Smooth muscle cell (in vitro differentiated cells): Measurements from ENCODE around the gene HSD17B11. TPM values are rescaled to one million over a fixed set of nuclear protein-coding genes. Genes with fewer than 3 reads are reported as not detected.

ENCODE experiments used
- DNase-seq: peaks from one replicate; lab custom pipeline; 2025; ENCODE audit not compliant: unreplicated experiment; lab: John Stamatoyannopoulos, UW
- H2AFZ ChIP-seq: fragments of 200-600 bp; sonication (generic); 2 replicates; pipeline ENCODE4 v1.6.0; 2016; ENCODE audit warnings: antibody characterized with exemption, low read depth, mild to moderate bottlenecking
- H3F3A ChIP-seq: fragments of 200-600 bp; sonication (generic); 2 replicates; pipeline ENCODE4 v1.6.0; 2017; ENCODE audit warnings: antibody characterized with exemption, low read depth
- H3K27ac ChIP-seq: fragments of 200-600 bp; sonication (generic); 2 replicates; pipeline ENCODE4 v1.5.1; 2016; ENCODE audit warnings: low read depth, mild to moderate bottlenecking
- H3K27me3 ChIP-seq: fragments of 200-600 bp; sonication (generic); 2 replicates; pipeline ENCODE4 v1.6.1; 2016; ENCODE audit warnings: low read depth, mild to moderate bottlenecking
- H3K36me3 ChIP-seq: fragments of 200-600 bp; sonication (generic); 2 replicates; pipeline ENCODE4 v1.5.1; 2016; ENCODE audit warnings: low read depth
- H3K4me1 ChIP-seq: fragments of 200-600 bp; sonication (generic); 2 replicates; pipeline ENCODE4 v1.5.1; 2016; ENCODE audit warnings: low read depth
- H3K4me2 ChIP-seq: fragments of 200-600 bp; sonication (generic); 2 replicates; pipeline ENCODE4 v1.6.0; 2016; ENCODE audit warnings: mild to moderate bottlenecking
- H3K4me3 ChIP-seq: fragments of 200-600 bp; sonication (generic); 2 replicates; pipeline ENCODE4 v1.5.1; 2016; ENCODE audit warnings: mild to moderate bottlenecking
- H3K79me2 ChIP-seq: fragments of 200-600 bp; sonication (generic); 2 replicates; pipeline ENCODE4 v1.6.0; 2016; ENCODE audit warnings: low read depth, mild to moderate bottlenecking
- H3K9ac ChIP-seq: fragments of 200-600 bp; sonication (generic); 2 replicates; pipeline ENCODE4 v1.6.0; 2016; ENCODE audit warnings: low read depth
- H3K9me3 ChIP-seq: fragments of 200-600 bp; sonication (generic); replicated peaks from 2 replicates; pipeline ENCODE4 v1.5.1; 2016; ENCODE audit warnings: low read depth
- H4K20me1 ChIP-seq: fragments of 200-600 bp; sonication (generic); 2 replicates; pipeline ENCODE4 v1.6.0; 2016; ENCODE audit warnings: low read depth
- CTCF ChIP-seq: fragments of 200-600 bp; sonication (generic); IDR thresholded peaks from 2 replicates; pipeline ENCODE4 v1.5.1; 2017; ENCODE audit warnings: borderline replicate concordance, mild to moderate bottlenecking, antibody characterized with exemption; ENCODE audit not compliant: insufficient read depth, poor library complexity, severe bottlenecking
- WGBS: methylation state at CpG from one replicate; pipeline ENCODE4 v1.1.7; 2016; ENCODE audit warnings: low lambda C conversion rate; 5-methylcytosine and 5-hydroxymethylcytosine counted together
- polyA plus RNA-seq: library from polyadenylated mRNA; unstranded; fragments of >200 nt; fragmentation: Nextera tagmentation; extraction: Ambion mirVana; gene quantifications from 2 replicates; pipeline ENCODE4 v1.2.1, GENCODE V29; 2016
- total RNA-seq: library from RNA; depleted of rRNA; stranded (reverse); fragments of >200 nt; gene quantifications from 2 replicates; pipeline ENCODE4 v1.2.3, GENCODE V29; 2014

The HSD17B11 gene
- total and polyA plus RNA-seq, 2 experiments from 2014 or later, result 12.8 to 52.2 TPM

- DNase-seq, result no peak
- H3K27me3 ChIP-seq, result no peaks in the 10 kb centered on the region
- H3K9ac ChIP-seq, result peak overlapping the region; percentile 88
- no peaks in the 10 kb centered on the region for H3K36me3 ChIP-seq
- peak overlapping the region; percentile 92 for H2AFZ ChIP-seq
- H3K4me3 ChIP-seq, result peak overlapping the region; percentile 92
- peaks cover 44% of the 10 kb centered on the region for H3K79me2 ChIP-seq
- peaks cover 10% of the 10 kb centered on the region for H3K4me1 ChIP-seq
- H4K20me1 ChIP-seq, result peaks cover 5% of the 10 kb centered on the region
- peak overlapping the region; percentile 65 for H3K27ac ChIP-seq
- H3F3A ChIP-seq, result peaks cover 3% of the 10 kb centered on the region
- TF ChIP-seq CTCF, result no peak
- 50% methylated on average over 3 of the region's 3 CpGs for WGBS
- H3K4me2 ChIP-seq, result peak overlapping the region; percentile 99
- no peaks in the 10 kb centered on the region for H3K9me3 ChIP-seq
Measured at GRCh38 chr4:87423317-87424098, 32.5 kb upstream of the HSD17B11 start.

- H3K4me2 ChIP-seq, result peak within 1 kb of the TSS; percentile 99
- H3K79me2 ChIP-seq, result peaks cover 33% of the 10 kb centered on the region
- peak within 1 kb of the TSS; percentile 92 for H3K4me3 ChIP-seq
- no peaks in the 10 kb centered on the region for H3K36me3 ChIP-seq
- H3K27ac ChIP-seq, result peak within 1 kb of the TSS; percentile 65
- WGBS, result 3% methylated on average over 57 of the region's 58 CpGs
- H2AFZ ChIP-seq, result peak within 1 kb of the TSS; percentile 92
- H3K27me3 ChIP-seq, result no peaks in the 10 kb centered on the region
- no peaks in the 10 kb centered on the region for H3K9me3 ChIP-seq
- H3F3A ChIP-seq, result peaks cover 3% of the 10 kb centered on the region
- peak; percentile 87 for DNase-seq
- peaks cover 10% of the 10 kb centered on the region for H3K4me1 ChIP-seq
- TF ChIP-seq CTCF, result no peak
- peak within 1 kb of the TSS; percentile 88 for H3K9ac ChIP-seq
- no peaks in the 10 kb centered on the region for H4K20me1 ChIP-seq
Measured at GRCh38 chr4:87422104-87423052, 31.4 kb upstream of the HSD17B11 start, which contains the start of gene NUDT9. Gene NUDT9 (plus strand): TSS chr4:87422573. CDS start chr4:87422906, 333 bp downstream.

- H3K79me2 ChIP-seq, result peaks cover 25% of the 10 kb centered on the region
- H3K9me3 ChIP-seq, result no peaks in the 10 kb centered on the region
- no peaks in the 10 kb centered on the region for H4K20me1 ChIP-seq
- H2AFZ ChIP-seq, result no peak overlapping the region
- H3K36me3 ChIP-seq, result no peaks in the 10 kb centered on the region
- H3K27me3 ChIP-seq, result no peaks in the 10 kb centered on the region
- H3K9ac ChIP-seq, result no peak overlapping the region
- no peak overlapping the region for H3K4me3 ChIP-seq
- no peak overlapping the region for H3K27ac ChIP-seq
- WGBS, result 79% methylated on average over 4 of the region's 4 CpGs
- peaks cover 10% of the 10 kb centered on the region for H3K4me1 ChIP-seq
- TF ChIP-seq CTCF, result no peak
- no peak for DNase-seq
- no peak overlapping the region for H3K4me2 ChIP-seq
- peaks cover 3% of the 10 kb centered on the region for H3F3A ChIP-seq
Measured at GRCh38 chr4:87420276-87420830, 29.4 kb upstream of the HSD17B11 start.
